Measurements from ENCODE around the gene TMCO5A.
"Not testable (repeated sequence)": the region's sequence is repeated elsewhere in the genome, so short reads cannot be mapped to it uniquely, and the experiment has no call there.

Gene TMCO5A
- total RNA-seq, result 0 reads per million in 2 donors

DNA sequence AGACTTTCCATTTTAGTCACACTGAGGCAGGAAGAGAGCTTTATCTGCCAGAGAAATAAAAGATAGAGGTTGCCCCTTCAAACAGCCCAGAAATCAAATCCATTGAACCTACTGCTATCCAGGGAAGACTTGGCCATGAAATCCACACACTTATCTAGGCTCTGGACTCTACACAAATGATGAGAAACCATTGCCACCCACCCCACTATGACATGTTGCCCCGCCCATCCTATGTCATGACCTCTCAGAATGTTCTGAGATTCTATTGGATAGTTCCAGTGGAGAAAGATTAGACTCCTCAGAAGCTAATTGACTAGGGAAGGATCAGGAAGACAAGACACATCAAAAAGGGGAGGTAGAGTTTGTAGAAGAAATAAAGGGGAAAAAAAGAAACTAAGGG lies at the start of gene TMCO5A:
TSS of gene TMCO5A (plus strand) at position 301 of the 400 bp plus-strand sequence. CDS start 1,684 bp downstream, outside the sequence.
- no peak for DNase-seq

GRCh38 chr15:37885651-37886050 lies 48.8 kb upstream of the TMCO5A start:
- DNase-seq, result no peak

DNA sequence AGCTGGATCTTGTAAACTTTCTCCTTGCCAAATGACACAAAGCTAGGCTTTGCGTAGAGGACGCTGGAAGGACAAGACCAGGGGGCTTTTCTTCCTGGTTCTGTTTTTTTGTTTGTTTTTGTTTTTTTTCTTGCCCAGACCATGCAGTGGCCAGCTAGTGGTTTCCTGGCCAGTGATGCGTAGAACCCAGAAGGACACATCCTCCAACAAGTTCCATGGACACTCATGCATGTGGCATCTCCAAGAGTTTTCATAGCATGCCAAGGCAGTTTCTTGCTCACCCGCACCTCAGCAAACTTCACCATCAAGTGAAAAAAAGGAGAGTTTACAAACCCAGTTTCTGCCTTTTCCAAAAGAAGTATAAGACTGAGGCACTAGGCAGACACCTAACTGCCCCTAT lies 46.1 kb upstream of the TMCO5A start:
- DNase-seq, result no peak

DNA sequence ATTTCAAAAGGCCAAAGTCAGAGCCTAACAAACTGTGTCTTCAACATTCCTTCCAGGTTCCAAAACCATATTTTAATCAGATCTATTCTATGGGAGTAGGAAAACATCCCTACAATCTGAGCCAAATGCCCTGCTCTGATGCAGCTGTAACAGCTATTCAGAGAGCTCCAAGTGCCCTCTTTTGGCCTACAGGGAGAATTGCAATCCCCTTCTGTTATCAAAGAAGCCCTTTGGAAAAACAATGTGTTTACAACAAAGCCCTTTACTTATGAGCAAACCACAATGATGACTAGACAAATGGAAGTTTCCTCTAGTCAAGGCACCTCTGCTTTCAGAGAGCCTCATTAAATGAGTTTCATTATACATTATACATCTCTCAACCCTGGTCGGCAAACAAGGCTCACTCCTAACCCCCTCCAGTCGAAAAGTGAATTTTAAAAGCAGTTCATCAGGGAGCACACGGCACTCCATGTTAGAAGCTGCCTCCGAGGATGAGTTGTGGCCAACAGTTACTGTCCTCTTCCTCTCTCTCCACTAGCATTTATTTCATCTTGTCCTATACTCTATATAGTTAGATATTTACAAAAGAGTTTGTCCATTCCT lies 42.6 kb upstream of the TMCO5A start:
- DNase-seq, result no peak

DNA sequence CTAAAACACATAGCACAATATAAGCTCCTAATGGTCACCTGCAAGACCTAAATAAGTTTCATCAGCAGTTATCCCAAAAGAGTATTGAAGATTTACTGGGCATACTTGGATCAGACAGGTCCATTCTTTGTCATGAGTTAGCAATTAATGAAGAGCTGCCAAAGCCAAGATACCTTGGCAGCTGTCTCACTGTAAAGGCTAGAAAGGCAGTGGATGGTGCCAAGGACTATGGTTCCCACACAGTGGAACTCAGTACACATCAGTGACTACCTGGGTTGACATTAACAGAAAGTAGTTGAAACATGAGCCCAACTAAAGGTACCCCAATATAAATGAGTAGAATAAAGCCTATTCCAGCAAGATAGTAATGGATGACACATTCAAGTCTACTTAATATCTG lies 41.1 kb upstream of the TMCO5A start:
- no peak for DNase-seq

DNA sequence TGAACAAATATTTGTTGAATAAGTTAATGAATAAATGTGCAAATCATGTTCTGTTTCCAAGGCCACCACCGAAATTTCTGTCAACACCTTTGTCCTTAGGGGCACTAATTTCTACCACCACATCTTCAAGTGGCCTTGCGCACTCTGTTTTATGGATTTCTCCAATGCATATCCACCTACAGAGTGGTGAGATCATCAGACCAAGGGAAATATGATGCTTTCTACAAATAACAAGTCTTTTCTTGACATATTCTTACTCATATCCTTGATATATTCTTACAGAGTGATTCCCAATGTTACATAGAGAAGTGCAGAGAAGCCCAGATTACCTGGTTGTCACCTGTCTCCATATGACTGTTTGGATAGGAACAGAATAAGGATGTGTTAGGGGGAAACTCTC lies 36.1 kb upstream of the TMCO5A start:
- DNase-seq, result no peak

GRCh38 chr15:37900326-37901221 lies 33.9 kb upstream of the TMCO5A start:
- no peak for DNase-seq

DNA sequence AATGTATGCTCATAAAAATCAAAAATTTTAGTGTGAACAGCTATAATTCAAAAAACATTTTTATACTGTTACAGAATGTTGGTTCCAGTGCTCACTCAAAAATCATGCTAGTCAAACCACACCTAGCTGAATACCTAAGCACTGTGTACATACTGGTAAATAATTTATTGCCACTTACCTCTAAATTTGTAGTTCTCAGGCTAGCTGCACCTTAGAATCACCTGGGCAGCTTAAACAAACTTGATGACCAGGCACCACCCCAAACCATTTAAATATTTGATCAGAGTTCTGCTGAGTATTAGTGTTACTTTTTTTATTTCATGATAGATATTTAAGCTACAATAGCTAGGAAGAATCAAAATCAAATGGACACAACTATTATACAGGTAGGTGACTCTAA lies 32.3 kb upstream of the TMCO5A start:
- DNase-seq, result no peak

DNA sequence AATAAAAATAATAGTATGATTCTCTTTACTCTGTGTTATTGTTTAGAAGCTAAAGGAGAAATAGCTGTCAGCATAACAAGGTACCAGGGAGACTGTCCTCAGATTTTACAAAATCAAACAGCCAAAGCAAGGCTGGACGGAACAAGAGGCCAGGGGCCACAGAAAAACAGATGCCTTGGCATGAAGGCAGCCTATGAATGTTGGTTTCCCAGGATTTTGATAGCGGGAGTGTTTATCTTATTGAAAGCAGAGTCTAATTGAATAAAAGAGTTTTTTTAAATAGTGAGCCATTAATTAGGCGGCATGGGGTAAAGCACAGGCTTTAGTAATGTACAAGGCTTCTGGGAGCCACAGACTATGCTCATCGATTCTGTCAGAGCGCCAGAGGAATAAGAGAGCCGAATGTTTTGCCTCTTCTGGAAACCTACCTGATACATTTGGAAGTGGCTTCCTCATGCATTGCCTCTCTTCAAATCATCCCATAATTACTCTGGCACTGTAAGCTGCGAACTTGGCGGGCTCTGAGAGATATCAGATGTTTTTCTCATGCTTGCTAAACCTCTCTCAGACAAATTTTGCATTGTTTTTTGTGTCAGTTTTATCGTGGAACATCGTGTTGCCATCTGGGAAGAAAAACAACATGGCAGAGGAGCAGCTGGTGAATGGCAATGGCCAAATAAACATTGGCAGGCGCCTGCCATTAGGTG lies 30.4 kb upstream of the TMCO5A start:
- no peak for DNase-seq

DNA sequence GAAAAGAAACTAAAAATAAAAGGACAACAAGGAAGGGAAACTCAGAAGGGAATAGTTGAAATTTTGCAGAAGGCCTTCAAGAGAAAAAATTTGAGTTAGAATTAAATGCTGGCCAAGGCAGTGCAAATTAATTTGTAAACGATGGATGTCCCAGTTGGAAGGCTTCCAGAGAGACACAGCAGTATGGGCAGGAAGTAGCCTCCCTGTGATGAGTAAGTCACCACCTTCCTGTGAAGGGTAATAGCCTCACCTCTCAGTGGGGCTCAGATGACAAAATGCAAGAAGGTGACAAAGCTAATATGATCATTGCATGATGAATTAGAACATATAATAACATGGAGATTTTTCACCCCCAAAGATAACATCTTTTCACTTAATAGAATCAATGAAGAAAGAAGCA lies 27.3 kb upstream of the TMCO5A start:
- DNase-seq, result no peak

DNA sequence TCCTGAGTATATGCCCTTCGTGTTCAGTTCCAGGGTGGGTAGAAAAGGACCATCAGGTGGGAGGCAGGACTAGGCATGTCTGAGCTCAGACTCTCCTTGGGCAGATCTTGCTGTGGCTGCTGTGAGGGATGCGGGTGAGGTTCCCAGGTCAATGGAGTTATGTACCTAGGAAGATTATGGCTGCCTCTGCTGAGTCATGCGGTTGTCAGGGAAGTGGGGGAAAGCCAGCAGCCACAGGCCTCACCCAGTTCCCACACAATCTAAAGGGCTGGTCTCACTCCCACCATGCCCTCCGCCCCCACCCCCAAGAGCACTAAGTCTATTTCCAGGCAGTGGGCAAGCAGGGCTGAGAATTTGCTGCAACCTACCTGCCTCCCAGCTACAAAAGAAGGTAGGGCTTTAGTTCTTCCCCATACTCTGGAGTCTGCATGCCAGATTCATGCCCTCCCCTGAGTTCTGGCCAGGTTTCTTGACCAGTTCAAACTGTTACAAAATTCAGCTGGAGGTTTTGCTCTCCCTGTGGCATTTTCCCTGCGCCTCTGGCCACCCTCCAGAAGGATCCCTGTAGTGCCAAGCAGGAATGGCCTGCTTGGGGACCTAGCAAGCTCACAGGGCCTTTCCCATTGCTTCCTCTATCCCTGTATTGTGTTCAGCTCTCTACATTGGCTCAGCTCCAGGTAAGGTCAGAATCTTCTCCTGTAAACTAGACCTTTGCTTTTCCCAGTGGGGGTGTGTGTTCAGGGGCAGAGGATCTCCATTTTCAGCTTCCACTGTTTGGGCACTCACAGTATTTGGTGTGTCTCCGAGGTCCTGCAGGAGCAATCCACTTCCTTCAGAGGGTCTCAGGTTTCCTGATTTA lies 12.7 kb upstream of the TMCO5A start:
- no peak for DNase-seq

DNA sequence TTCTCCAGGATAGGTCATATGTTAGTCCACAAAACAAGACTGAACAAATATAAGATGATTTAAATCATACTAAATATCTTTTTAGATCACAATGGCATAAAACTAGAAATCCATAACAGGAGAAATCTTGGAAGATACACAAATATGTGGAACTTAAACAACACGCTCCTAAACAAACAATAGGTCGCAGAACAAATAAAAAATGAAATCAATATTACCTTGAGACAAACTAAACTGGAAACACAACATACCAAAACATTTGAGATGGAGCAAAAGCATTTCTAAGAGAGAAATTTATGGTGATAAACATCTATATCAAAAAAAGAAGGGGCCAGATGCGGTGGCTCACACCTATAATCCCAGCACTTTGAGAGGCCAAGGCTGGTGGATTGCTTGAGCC lies 8.3 kb upstream of the TMCO5A start:
- DNase-seq, result no peak

DNA sequence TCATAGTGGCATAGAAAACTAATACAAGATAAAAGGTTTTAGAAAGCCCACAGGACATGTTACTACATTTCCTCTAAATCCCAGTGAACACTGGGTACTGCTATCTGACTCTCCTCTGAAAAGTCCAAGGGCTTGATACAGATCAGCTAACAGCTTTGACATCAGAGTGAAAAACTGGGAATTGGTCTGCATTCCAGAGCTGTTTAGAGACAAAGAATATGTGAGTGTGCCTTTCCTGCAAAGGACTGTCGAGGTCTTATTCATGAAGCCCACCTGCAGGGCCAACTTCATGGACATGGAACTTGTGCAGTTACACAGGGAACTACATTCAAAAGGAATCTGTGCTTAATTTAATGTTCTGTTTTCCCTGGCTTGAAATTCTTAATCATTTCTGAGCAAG lies 5.2 kb upstream of the TMCO5A start:
- DNase-seq, result no peak

GRCh38 chr15:37931321-37931720 lies 3.1 kb upstream of the TMCO5A start:
- no peak for DNase-seq

GRCh38 chr15:37931868-37932267 lies 2.6 kb upstream of the TMCO5A start:
- DNase-seq, result no peak

DNA sequence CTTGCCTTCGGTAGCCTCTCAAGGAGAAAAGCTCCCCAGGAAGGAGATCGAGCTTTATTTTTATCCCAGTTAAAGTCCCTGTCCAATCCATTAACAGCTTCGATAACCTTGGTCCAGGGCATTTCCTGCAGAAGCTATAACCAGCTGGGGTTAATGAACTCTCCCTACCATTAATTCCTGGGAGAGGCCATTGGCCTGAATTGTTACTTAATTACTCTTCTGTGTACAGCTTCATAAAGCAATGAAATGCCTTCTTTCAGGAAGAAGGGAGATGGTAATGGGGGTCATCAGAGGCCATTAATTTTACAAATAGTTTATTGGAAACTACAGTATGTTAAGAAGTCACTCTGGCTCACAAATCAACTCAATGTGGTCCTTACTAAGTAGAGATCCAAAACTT lies 1.9 kb upstream of the TMCO5A start:
- no peak for DNase-seq

- DNase-seq, result no peak
These were observed 774 bp upstream of the TMCO5A start for GRCh38 chr15:37933666-37934065.

DNA sequence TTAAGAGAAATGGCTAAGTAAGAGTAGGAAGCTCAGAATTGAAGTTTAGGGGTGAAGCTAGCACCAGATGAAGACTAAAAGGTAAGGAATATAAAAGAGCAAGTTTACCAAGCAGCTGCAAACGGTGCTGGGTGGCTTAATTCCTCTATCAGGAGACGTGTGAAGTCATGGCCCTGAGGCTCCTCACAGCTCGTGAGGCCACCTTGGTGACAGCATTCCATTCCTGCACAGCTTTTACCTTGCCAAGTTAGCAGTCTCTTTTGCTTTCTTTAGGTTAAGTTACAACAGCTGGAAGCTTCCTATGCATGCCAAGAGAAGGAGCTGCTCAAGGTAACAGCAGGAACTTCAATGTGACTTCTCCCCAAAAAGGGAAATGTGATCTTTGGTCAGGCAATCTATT lies 6.4 kb downstream of the TMCO5A start:
- DNase-seq, result no peak

- DNase-seq, result no peak
These were observed 7.3 kb downstream of the TMCO5A start for GRCh38 chr15:37941779-37942178.

DNA sequence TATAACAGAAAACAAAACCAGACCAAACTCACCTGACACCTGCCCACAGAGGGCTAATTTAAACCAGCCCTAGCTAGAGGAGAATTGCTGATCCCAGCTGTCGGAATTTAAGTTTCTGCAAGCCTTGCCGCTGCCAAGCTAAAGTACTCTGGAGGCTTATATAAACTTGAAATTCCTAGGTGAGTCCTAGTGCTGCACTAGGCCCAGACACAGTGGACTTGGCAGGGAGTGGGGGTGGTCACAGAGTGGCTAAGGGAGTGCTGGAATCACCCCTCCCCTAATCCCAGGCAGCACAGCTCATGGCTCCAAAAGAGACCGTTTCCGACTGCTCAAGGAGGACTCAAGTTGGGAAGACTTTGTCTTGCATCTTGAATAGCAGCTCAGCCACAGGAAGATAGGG lies 17.6 kb downstream of the TMCO5A start:
- DNase-seq, result no peak

- not testable (repeated sequence) for DNase-seq
These were observed 26.3 kb downstream of the TMCO5A start for GRCh38 chr15:37960742-37961141.

- DNase-seq, result no peak
These were observed 33.3 kb downstream of the TMCO5A start for GRCh38 chr15:37967788-37968187.

DNA sequence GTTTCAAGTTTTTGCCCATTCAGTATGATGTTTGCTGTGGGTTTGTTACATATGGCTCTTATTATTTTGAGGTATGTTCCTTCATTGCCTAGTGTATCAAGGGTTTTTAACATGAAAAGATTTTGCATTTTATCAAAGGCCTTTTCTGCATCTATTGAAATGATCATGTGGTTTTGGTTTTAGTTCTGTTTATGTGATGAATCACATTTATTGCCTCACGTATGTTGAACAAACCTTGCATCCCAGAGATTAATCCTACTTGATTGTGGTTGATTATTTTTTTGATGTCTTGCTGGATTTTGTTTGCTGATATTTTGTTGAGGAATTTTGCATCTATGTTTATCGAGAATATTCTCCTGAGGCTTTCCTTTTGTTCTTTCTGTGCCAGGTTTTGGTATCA lies 39.4 kb downstream of the TMCO5A start:
- DNase-seq, result no peak
